Activated B cell treated with CpG ODN at 0.5 μM for 24 hours (primary cell): Measurements from ENCODE around the gene MR1. TPM values are rescaled to one million over a fixed set of nuclear protein-coding genes. Genes with fewer than 3 reads are reported as not detected.

ENCODE experiments used
- ATAC-seq: fragments of 200-7000 bp; cut with Tn5 transposase; one replicate; pipeline ENCODE4 v1.10.0; 2021; ENCODE audit warnings: low read depth, mild to moderate bottlenecking, moderate library complexity
- CTCF ChIA-PET: fragments of 350-600 bp; sonication (Branson Sonifier 250); formaldehyde crosslinking; loops from one replicate; lab custom pipeline; 2021; ENCODE audit warnings: antibody characterized with exemption; lab: Charles Lee
- POLR2A ChIA-PET: fragments of 350-600 bp; sonication (Branson Sonifier 250); formaldehyde crosslinking; loops from one replicate; lab custom pipeline; 2021; ENCODE audit warnings: antibody characterized with exemption; lab: Charles Lee
- DNase-seq: peaks from one replicate; pipeline ENCODE4 v3.0.0; 2022
- H3K27ac Mint-ChIP-seq: one replicate; pipeline ENCODE4 v1.8.0; 2020; ENCODE audit warnings: mixed read lengths
- H3K27me3 Mint-ChIP-seq: one replicate; pipeline ENCODE4 v1.8.0; 2021; ENCODE audit warnings: mixed read lengths
- H3K36me3 Mint-ChIP-seq: one replicate; pipeline ENCODE4 v1.8.0; 2021; ENCODE audit warnings: low read depth, mixed read lengths
- H3K4me1 Mint-ChIP-seq: one replicate; pipeline ENCODE4 v1.8.0; 2021; ENCODE audit warnings: mixed read lengths
- H3K4me3 Mint-ChIP-seq: one replicate; pipeline ENCODE4 v1.8.0; 2020; ENCODE audit warnings: mild to moderate bottlenecking, mixed read lengths
- H3K9me3 Mint-ChIP-seq: one replicate; pipeline ENCODE4 v1.8.0; 2020; ENCODE audit warnings: mixed read lengths
- intact Hi-C: fragments of 100-400 bp; cut with micrococcal nuclease; formaldehyde crosslinking; loops from one replicate; pipeline ENCODE4 v1.15.1; 2024
- total RNA-seq: library from RNA; stranded (reverse); gene quantifications from 2 replicates; pipeline ENCODE4 v1.2.3, GENCODE V29; 2022
- TF ChIP-seq, protein P1 (sequence below): fragments of 200-600 bp; IDR thresholded peaks from one replicate; pipeline ENCODE4 v1.8.0; 2022; ENCODE audit warnings: antibody characterized with exemption, mild to moderate bottlenecking

Gene MR1
- total RNA-seq, 1 donor from 2014 or later = 24.8 TPM

DNA sequence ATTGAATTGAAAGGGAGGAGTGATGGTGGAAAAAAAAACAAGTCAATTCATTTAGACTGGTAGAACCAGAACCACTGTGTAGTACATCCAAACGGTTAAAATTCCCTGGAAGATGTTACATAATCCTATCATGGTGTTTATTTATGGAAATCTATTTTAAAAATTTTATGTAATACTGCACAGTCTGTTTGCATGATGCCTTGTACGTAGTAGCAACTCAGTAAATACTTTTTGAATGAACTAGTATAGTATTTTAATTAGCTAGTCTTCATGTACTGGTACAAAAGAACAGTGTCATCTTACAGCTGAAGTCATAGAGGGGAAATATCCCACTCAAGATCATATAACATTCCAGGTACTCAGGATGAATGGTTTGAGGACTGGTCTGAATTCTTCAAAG lies 27.7 kb downstream of the MR1 start:
- Mint-ChIP-seq H3K9me3 (peaks cover 10% of the 10 kb centered on the region), H3K36me3 (peaks cover 30% of the 10 kb centered on the region), H3K27ac (peak overlapping the region; percentile 92), H3K4me1 (peaks cover 34% of the 10 kb centered on the region), H3K4me3 (no peak overlapping the region), H3K27me3 (no peaks in the 10 kb centered on the region)
- intact Hi-C loops = no loop called here
- ChIA-PET POLR2A (interaction anchor here (0.6 to 3.2 kb wide), 17 partner anchors 10 to 92 kb away, joined by 3 to 68 read pairs (median 13); partner anchors contain the start of genes IER5, MR1 and STX6), CTCF (interaction anchor here (1.4 to 4.1 kb wide), 7 partner anchors 22 to 104 kb away, joined by 3 to 20 read pairs (median 5); no protein-coding TSS in a partner anchor)
- DNase-seq = no peak
- no peak for ATAC-seq
- TF ChIP-seq, protein P1, sequence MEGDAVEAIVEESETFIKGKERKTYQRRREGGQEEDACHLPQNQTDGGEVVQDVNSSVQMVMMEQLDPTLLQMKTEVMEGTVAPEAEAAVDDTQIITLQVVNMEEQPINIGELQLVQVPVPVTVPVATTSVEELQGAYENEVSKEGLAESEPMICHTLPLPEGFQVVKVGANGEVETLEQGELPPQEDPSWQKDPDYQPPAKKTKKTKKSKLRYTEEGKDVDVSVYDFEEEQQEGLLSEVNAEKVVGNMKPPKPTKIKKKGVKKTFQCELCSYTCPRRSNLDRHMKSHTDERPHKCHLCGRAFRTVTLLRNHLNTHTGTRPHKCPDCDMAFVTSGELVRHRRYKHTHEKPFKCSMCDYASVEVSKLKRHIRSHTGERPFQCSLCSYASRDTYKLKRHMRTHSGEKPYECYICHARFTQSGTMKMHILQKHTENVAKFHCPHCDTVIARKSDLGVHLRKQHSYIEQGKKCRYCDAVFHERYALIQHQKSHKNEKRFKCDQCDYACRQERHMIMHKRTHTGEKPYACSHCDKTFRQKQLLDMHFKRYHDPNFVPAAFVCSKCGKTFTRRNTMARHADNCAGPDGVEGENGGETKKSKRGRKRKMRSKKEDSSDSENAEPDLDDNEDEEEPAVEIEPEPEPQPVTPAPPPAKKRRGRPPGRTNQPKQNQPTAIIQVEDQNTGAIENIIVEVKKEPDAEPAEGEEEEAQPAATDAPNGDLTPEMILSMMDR = no peak

DNA sequence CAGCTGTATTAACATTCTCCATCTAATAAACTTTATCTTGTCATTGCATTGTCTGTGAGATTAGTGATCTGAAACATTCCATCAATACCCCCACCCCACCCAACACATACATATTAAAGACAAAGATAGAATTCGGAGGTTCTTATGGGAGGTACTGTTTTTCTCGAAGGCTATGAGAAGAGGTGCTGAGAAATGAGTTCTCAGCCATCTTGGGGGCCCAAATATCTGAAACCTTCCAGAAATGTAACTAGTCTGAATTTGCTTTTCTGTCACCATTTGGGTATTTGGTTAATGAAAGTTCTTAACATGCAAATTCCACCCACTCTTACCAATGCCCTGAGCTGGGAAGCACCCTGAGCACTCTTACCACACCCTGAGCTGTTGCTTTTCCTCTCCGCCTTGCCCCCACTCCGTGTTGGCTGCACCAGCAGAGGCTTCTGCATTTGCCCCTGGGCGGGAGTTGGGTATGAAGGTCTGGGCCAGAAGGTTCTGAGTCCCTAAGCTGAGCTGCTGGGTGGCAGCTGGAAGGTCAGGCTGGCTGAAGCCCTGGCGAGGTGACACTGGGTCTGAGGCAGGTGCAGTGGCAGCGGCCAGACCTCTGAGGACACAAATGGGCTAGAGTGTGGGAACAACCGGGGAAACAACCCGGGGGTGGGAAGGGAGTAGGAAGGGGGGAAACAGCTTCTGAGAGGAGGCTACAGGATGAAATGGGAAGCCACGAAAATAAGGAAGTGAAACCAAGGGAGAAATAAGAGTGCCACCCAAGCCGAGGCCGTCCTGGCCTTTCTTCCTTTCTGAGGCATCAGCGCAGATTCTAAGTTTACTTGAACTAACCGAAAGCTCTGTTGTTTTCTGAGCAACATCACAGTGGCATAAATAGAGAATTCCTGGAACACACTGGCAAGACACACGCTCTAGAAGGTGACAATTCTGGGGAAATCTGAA lies 28.4 kb downstream of the MR1 start:
- DNase-seq = peak; percentile 54
- H3K4me1 Mint-ChIP-seq = peaks cover 34% of the 10 kb centered on the region
- H3K4me3 Mint-ChIP-seq = peak overlapping the region; percentile 79
- ChIA-PET POLR2A (interaction anchor here (0.5 to 3.2 kb wide), 23 partner anchors 10 to 1559 kb away, joined by 3 to 68 read pairs (median 9); partner anchors contain the start of genes ACBD6, IER5, MR1 and STX6), CTCF (interaction anchor here (1.0 to 4.1 kb wide), 11 partner anchors 18 to 104 kb away, joined by 3 to 20 read pairs (median 5); no protein-coding TSS in a partner anchor)
- intact Hi-C loops = loop anchor here (1.0 to 2.0 kb wide), 8 partner anchors 22 to 80 kb away; partner anchors contain the start of genes IER5, MR1 and STX6
- ATAC-seq = peak; percentile 88
- peaks cover 25% of the 10 kb centered on the region for H3K36me3 Mint-ChIP-seq
- H3K27ac Mint-ChIP-seq = peak overlapping the region; percentile 92
- TF ChIP-seq, protein P1 = no peak
- peaks cover 10% of the 10 kb centered on the region for H3K9me3 Mint-ChIP-seq
- H3K27me3 Mint-ChIP-seq = no peaks in the 10 kb centered on the region

DNA sequence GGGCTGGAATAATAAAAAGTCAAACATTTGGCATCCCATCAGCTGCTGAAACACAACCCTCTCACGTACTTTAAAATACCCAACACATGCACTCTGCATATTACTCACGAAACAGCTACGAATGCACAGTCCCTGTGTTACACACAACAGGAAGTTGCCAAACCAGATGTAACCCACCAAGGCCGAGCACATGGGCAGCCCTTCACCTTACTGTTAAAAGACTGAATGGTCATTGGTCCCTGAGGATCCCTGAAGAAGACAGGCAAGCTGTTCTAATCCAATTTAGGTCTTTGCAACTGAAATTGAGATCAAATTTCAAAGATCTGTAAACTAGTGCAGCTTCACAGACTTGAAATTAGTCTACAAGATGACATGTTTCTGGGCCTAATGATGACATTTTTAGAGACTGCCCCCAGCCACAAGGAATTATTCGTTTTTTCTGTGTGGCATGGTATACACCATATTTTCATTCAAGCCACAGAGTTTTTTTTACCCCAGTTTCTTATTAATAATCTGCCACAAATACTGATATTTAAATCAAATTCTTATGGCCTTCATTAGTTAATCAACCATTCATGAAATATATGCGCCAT lies 29.1 kb downstream of the MR1 start:
- peak overlapping the region; percentile 79 for H3K4me3 Mint-ChIP-seq
- peak overlapping the region; percentile 92 for H3K27ac Mint-ChIP-seq
- H3K27me3 Mint-ChIP-seq = no peaks in the 10 kb centered on the region
- ATAC-seq (peak; percentile 69), DNase-seq (no peak)
- POLR2A ChIA-PET = interaction anchor here (0.5 to 3.2 kb wide), 21 partner anchors 11 to 1558 kb away, joined by 3 to 68 read pairs (median 10); partner anchors contain the start of genes ACBD6, IER5, MR1 and STX6
- CTCF ChIA-PET = interaction anchor here (1.0 to 4.1 kb wide), 10 partner anchors 17 to 103 kb away, joined by 3 to 20 read pairs (median 4); no protein-coding TSS in a partner anchor
- H3K9me3 Mint-ChIP-seq = peaks cover 10% of the 10 kb centered on the region
- TF ChIP-seq, protein P1 = no peak
- intact Hi-C loops = loop anchor here (1.0 to 2.0 kb wide), 8 partner anchors 21 to 79 kb away; partner anchors contain the start of genes IER5, MR1 and STX6
- H3K36me3 Mint-ChIP-seq = peaks cover 22% of the 10 kb centered on the region
- peaks cover 34% of the 10 kb centered on the region for H3K4me1 Mint-ChIP-seq

DNA sequence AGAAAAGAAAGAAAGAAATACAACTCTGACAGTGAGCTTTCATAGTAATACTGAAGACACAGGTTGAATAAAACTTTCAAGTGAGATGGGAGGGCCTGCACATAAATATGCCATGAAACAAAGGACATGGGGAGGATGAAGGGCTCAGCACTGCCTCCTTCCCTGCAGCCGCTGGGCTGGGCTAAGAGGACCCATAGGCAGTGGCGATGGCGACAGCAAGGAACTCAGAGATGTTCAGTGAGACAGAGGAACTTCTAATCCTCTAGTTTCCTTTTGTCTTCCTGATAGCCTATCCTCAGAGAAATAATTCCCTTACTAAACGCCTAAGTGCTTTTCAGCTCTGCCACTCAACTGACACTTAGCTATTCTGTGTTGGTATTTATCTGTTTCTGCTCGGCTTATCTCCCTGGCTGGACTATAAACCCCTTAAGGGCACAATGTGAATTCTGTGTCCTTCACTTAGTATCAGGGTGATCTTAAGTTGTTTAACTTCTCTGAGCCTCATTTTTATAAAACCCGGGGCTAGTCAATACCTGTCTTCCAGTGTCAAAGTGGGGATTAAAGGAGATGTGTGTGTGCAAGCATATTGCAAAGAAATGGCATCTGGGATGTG lies 30.3 kb downstream of the MR1 start:
- peak overlapping the region; percentile 65 for H3K27ac Mint-ChIP-seq
- DNase-seq (no peak), ATAC-seq (no peak)
- no peaks in the 10 kb centered on the region for H3K27me3 Mint-ChIP-seq
- peaks cover 34% of the 10 kb centered on the region for H3K4me1 Mint-ChIP-seq
- ChIA-PET CTCF (interaction anchor here (1.8 to 4.1 kb wide), 2 partner anchors 20 to 78 kb away, joined by 8 to 20 read pairs; no protein-coding TSS in a partner anchor), POLR2A (interaction anchor here (2.6 to 3.2 kb wide), 3 partner anchors 20 to 68 kb away, joined by 10 to 68 read pairs (median 13); partner anchors contain the start of gene IER5)
- TF ChIP-seq, protein P1 = no peak
- peaks cover 10% of the 10 kb centered on the region for H3K9me3 Mint-ChIP-seq
- H3K36me3 Mint-ChIP-seq = peaks cover 11% of the 10 kb centered on the region
- intact Hi-C loops = no loop called here
- H3K4me3 Mint-ChIP-seq = no peak overlapping the region
